GM12878 (cell line): ENCODE measurements around the gene NDUFB11. TPM values are rescaled to one million over a fixed set of nuclear protein-coding genes. Genes with fewer than 3 reads are reported as not detected.

ENCODE experiments used
- ATAC-seq: fragments of 200-7000 bp; cut with Tn5 transposase; 3 replicates; pipeline ENCODE4 v1.9.1; 2020; ENCODE audit warnings: mild to moderate bottlenecking, moderate library complexity
- BruUV-seq: library from RNA; stranded (reverse); fragments of 400-500 nt; replicated peaks from 2 replicates; lab custom pipeline; 2021; lab: Mats Ljungman, UMichigan
- CTCF ChIA-PET: fragments of 300-600 bp; sonication (Branson Sonifier 250); formaldehyde crosslinking; extraction: SDS; loops from one replicate; lab custom pipeline; 2021; ENCODE audit warnings: inconsistent platforms; lab: Yijun Ruan, JAX
- POLR2A ChIA-PET: fragments of 350-600 bp; formaldehyde crosslinking; extraction: SDS; loops from one replicate; lab custom pipeline; 2021; ENCODE audit warnings: inconsistent platforms; lab: Charles Lee
- RAD21 ChIA-PET: fragments of 300-600 bp; sonication (Branson Sonifier 250); formaldehyde crosslinking; loops from one replicate; lab custom pipeline; 2023; ENCODE audit warnings: antibody characterized with exemption; ENCODE audit not compliant: unreplicated experiment; lab: Charles Lee
- SMC1A ChIA-PET: fragments of 300-600 bp; sonication (Branson Sonifier 250); formaldehyde crosslinking; loops from one replicate; lab custom pipeline; 2023; ENCODE audit not compliant: unreplicated experiment, uncharacterized antibody; lab: Charles Lee
- DNase-seq: peaks from one replicate; pipeline ENCODE4 v3.0.0-alpha.2; 2011; ENCODE audit warnings: low read depth, low spot score
- FAIRE-seq: peaks from 3 replicates; lab custom pipeline; 2011; peaks lifted over from hg19 to GRCh38; lab: Jason Lieb, UNC
- H2AFZ ChIP-seq: 2 replicates; pipeline ENCODE4 v1.6.0; 2011; ENCODE audit warnings: low read depth, low read length, control low read depth; ENCODE audit not compliant: control insufficient read depth
- H3K27ac ChIP-seq: 2 replicates; pipeline ENCODE4 v1.5.1; 2011; ENCODE audit warnings: control low read depth; ENCODE audit not compliant: control insufficient read depth, insufficient read depth
- H3K27me3 ChIP-seq, 2 experiments: replicated peaks in 1 of 2; 2 replicates each; pipeline versions ENCODE4 v1.6.0 to v1.6.1; 2011; ENCODE audit warnings: low read length in 1 of 2; ENCODE audit not compliant: control insufficient read depth in 2 of 2, insufficient read depth in 2 of 2
- H3K36me3 ChIP-seq, 2 experiments: 2 replicates each; pipeline ENCODE4 v1.5.1; 2011; ENCODE audit warnings: low read length in 1 of 2; ENCODE audit not compliant: control insufficient read depth in 2 of 2, insufficient read depth in 2 of 2
- H3K4me1 ChIP-seq: 2 replicates; pipeline ENCODE4 v1.6.1; 2011; ENCODE audit warnings: mild to moderate bottlenecking, low read length, moderate library complexity, mixed read lengths; ENCODE audit not compliant: control insufficient read depth, insufficient read depth
- H3K4me2 ChIP-seq: 2 replicates; pipeline ENCODE4 v1.6.0; 2011; ENCODE audit warnings: control low read depth; ENCODE audit not compliant: control insufficient read depth, insufficient read depth
- H3K4me3 ChIP-seq: fragments of 200-600 bp; sonication (generic); 2 replicates; pipeline ENCODE4 v1.5.1; 2016
- H3K79me2 ChIP-seq: 2 replicates; pipeline ENCODE4 v1.6.0; 2011; ENCODE audit warnings: low read length; ENCODE audit not compliant: control insufficient read depth, insufficient read depth
- H3K9ac ChIP-seq: 2 replicates; pipeline ENCODE4 v1.8.0; 2011; ENCODE audit warnings: low read length, control low read depth, mixed read lengths; ENCODE audit not compliant: control insufficient read depth, insufficient read depth
- H3K9me3 ChIP-seq: replicated peaks from 3 replicates; pipeline ENCODE4 v1.5.1; 2011; ENCODE audit warnings: mild to moderate bottlenecking, low read length; ENCODE audit not compliant: control insufficient read depth, insufficient read depth
- H4K20me1 ChIP-seq: 2 replicates; pipeline ENCODE4 v1.6.0; 2011; ENCODE audit not compliant: control insufficient read depth, insufficient read depth
- CBFB ChIP-seq: IDR thresholded peaks from 2 replicates; pipeline ENCODE4 v1.6.1; 2016; ENCODE audit warnings: antibody characterized with exemption, low read depth
- CHD2 ChIP-seq: IDR thresholded peaks from 2 replicates; pipeline ENCODE4 v1.6.1; 2011; ENCODE audit warnings: low read depth, low read length, improper control_type of control experiment, borderline replicate concordance
- CUX1 ChIP-seq: IDR thresholded peaks from 2 replicates; pipeline ENCODE4 v1.6.1; 2012; ENCODE audit warnings: improper control_type of control experiment, low read depth, low read length; ENCODE audit not compliant: insufficient replicate concordance
- FOS ChIP-seq: IDR thresholded peaks from 3 replicates; pipeline ENCODE4 v1.6.1; 2011; ENCODE audit warnings: borderline replicate concordance; ENCODE audit not compliant: insufficient read length; ENCODE audit errors: extremely low read depth
- HCFC1 ChIP-seq: fragments of 150-350 bp; IDR thresholded peaks from 2 replicates; pipeline ENCODE4 v1.6.1; 2014; ENCODE audit warnings: low read length
- JUND ChIP-seq: IDR thresholded peaks from 2 replicates; pipeline ENCODE4 v1.6.1; 2012; ENCODE audit warnings: low read depth, mild to moderate bottlenecking, low read length, improper control_type of control experiment, moderate library complexity
- LARP7 ChIP-seq: fragments of 450-650 bp; IDR thresholded peaks from 2 replicates; pipeline ENCODE4 v1.6.1; 2017; ENCODE audit warnings: mild to moderate bottlenecking
- MTA3 ChIP-seq: IDR thresholded peaks from 2 replicates; pipeline ENCODE4 v1.6.1; 2012; ENCODE audit warnings: low read length, inconsistent platforms, borderline replicate concordance
- POLR2AphosphoS2 ChIP-seq: IDR thresholded peaks from 2 replicates; pipeline ENCODE4 v1.6.1; 2011; ENCODE audit warnings: low read depth, mild to moderate bottlenecking, low read length, improper control_type of control experiment, moderate library complexity
- RAD51 ChIP-seq: fragments of 450-650 bp; IDR thresholded peaks from 2 replicates; pipeline ENCODE4 v1.6.1; 2016; ENCODE audit warnings: moderate library complexity, mild to moderate bottlenecking, inconsistent platforms
- SREBF2 ChIP-seq: IDR thresholded peaks from 2 replicates; pipeline ENCODE4 v1.6.1; 2012; ENCODE audit warnings: mild to moderate bottlenecking, low read length
- WGBS: methylation state at CpG from one replicate; pipeline ENCODE4 v1.1.6; 2016; ENCODE audit warnings: low lambda C conversion rate; ENCODE audit not compliant: insufficient replicate concordance, insufficient coverage; ENCODE audit errors: missing lambda C conversion rate; 5-methylcytosine and 5-hydroxymethylcytosine counted together
- in situ Hi-C: fragments of 300-500 bp; cut with MboI; formaldehyde crosslinking; loops from 9 replicates; pipeline ENCODE4 v1.14.3; 2018; ENCODE audit warnings: mixed read lengths
- intact Hi-C: fragments of 100-400 bp; cut with micrococcal nuclease; formaldehyde crosslinking; loops from one replicate; pipeline ENCODE4 v1.14.2; 2022; ENCODE audit not compliant: unreplicated experiment
- polyA plus RNA-seq, 11 experiments: library from polyadenylated mRNA; depleted of rRNA in 4 of 11; unstranded in 6 of 11; stranded (reverse) in 5 of 11; fragments of >200 nt; fragmentation: Nextera tagmentation in 4 of 11; fragmentation: Illumina TruSeq in 1 of 11; extraction: Ambion mirVana in 4 of 11; extraction: Trizol in 1 of 11; gene quantifications; 1 replicate in 1 of 11; 2 replicates in 10 of 11; pipeline versions ENCODE4 v1.2.1 to v1.2.3, GENCODE V29; 2011 to 2016; ENCODE audit warnings: inconsistent platforms in 2 of 11, missing spikeins in 2 of 11, low read depth in 1 of 11
- total RNA-seq, 4 experiments: library from RNA; depleted of rRNA in 3 of 4; stranded (reverse); fragments of >200 nt in 3 of 4; fragmentation: Illumina TruSeq in 1 of 4; extraction: Trizol in 1 of 4; gene quantifications; 2 replicates each; pipeline versions ENCODE4 v1.2.1 to v1.2.3, GENCODE V29; 2013 to 2021
- TF ChIP-seq, protein P1 (sequence below): IDR thresholded peaks from 2 replicates; pipeline ENCODE4 v1.6.1; 2011; ENCODE audit warnings: mild to moderate bottlenecking, low read depth, low read length, moderate library complexity; ENCODE audit not compliant: insufficient replicate concordance
- TF ChIP-seq, protein P2 (sequence below): fragments of 450-650 bp; IDR thresholded peaks from 2 replicates; pipeline ENCODE4 v1.6.1; 2017; ENCODE audit warnings: low read depth, mild to moderate bottlenecking, moderate library complexity

Gene NDUFB11
- total and polyA plus RNA-seq, 10 of the 15 experiments (the other 5 are each of a cell fraction or from before 2014, with no cell fraction given): 16.1 to 202 (median 83.3) TPM

DNA sequence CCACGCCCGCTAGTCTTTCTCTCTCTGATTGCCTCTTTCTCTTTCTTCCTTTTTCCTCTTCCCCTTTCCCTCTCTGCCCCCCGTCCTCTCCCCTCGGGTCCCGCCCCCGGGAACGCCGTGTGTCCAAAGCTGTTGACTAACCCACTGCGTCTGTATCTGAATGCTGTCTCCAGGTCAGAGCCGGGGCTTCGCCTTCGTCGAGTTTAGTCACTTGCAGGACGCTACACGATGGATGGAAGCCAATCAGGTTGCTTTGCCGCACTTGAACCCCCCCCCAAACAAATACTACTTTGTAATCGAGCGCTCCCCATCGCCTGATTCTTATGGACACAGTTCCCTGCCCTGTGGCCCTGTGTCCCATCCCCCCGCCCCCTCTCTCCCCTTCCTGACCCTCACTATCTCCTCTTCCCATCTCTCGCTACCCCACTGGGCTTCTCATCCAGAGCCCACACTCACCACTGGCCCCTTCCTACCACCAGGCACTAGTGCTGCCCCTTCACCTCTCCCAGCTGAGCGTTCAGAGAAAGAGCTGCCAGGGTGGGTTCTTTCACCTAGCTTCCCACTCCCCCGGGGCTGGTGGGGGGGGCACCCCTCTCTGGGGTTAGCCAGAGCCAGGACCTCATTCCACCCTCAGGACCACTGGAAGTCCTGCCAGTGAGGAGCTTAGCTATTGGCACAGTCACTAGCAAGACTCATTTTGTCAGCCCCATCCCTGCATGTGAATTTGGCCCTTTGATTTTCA lies 30.5 kb upstream of the NDUFB11 start:
- POLR2A ChIA-PET: interaction anchor here (0.6 kb wide), 1 partner anchor 371 kb away, joined by 6 read pairs; no protein-coding TSS in a partner anchor
- RAD21 ChIA-PET: no interaction called here
- Histone ChIP-seq H2AFZ (no peak overlapping the region), H3K36me3 (peaks cover 0 to 14% of the 10 kb centered on the region in 2 experiments; a peak in 2 of 4 replicates), H3K9me3 (no peaks in the 10 kb centered on the region), H3K27me3 (no peaks in the 10 kb centered on the region), H3K27ac (no peak overlapping the region), H3K4me2 (no peak overlapping the region), H3K4me1 (no peaks in the 10 kb centered on the region), H4K20me1 (no peaks in the 10 kb centered on the region), H3K4me3 (no peak overlapping the region), H3K79me2 (no peaks in the 10 kb centered on the region), H3K9ac (no peak overlapping the region)
- intact Hi-C loops: no loop called here
- CTCF ChIA-PET: no interaction called here
- in situ Hi-C loops: no loop called here
- SMC1A ChIA-PET: no interaction called here
- BruUV-seq: no TSS peak
- FAIRE-seq: no peak
- ATAC-seq: no peak
- no peak for DNase-seq
- 62% methylated on average over 20 of the region's 23 CpGs for WGBS
- TF ChIP-seq CHD2: no peak
- TF ChIP-seq MTA3: no peak
- TF ChIP-seq, protein P1, sequence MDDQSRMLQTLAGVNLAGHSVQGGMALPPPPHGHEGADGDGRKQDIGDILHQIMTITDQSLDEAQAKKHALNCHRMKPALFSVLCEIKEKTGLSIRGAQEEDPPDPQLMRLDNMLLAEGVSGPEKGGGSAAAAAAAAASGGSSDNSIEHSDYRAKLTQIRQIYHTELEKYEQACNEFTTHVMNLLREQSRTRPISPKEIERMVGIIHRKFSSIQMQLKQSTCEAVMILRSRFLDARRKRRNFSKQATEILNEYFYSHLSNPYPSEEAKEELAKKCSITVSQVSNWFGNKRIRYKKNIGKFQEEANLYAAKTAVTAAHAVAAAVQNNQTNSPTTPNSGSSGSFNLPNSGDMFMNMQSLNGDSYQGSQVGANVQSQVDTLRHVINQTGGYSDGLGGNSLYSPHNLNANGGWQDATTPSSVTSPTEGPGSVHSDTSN: no peak
- TF ChIP-seq LARP7: no peak
- no peak for TF ChIP-seq CUX1
- TF ChIP-seq FOS: no peak
- TF ChIP-seq POLR2AphosphoS2: no peak
- TF ChIP-seq SREBF2: no peak
- no peak for TF ChIP-seq HCFC1
- no peak for TF ChIP-seq CBFB
- no peak for TF ChIP-seq JUND
- no peak for TF ChIP-seq RAD51
- TF ChIP-seq, protein P2, sequence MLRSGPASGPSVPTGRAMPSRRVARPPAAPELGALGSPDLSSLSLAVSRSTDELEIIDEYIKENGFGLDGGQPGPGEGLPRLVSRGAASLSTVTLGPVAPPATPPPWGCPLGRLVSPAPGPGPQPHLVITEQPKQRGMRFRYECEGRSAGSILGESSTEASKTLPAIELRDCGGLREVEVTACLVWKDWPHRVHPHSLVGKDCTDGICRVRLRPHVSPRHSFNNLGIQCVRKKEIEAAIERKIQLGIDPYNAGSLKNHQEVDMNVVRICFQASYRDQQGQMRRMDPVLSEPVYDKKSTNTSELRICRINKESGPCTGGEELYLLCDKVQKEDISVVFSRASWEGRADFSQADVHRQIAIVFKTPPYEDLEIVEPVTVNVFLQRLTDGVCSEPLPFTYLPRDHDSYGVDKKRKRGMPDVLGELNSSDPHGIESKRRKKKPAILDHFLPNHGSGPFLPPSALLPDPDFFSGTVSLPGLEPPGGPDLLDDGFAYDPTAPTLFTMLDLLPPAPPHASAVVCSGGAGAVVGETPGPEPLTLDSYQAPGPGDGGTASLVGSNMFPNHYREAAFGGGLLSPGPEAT: no peak
